ENCODE results near the gene CDKN2B-AS1.

Gene CDKN2B-AS1

DNA sequence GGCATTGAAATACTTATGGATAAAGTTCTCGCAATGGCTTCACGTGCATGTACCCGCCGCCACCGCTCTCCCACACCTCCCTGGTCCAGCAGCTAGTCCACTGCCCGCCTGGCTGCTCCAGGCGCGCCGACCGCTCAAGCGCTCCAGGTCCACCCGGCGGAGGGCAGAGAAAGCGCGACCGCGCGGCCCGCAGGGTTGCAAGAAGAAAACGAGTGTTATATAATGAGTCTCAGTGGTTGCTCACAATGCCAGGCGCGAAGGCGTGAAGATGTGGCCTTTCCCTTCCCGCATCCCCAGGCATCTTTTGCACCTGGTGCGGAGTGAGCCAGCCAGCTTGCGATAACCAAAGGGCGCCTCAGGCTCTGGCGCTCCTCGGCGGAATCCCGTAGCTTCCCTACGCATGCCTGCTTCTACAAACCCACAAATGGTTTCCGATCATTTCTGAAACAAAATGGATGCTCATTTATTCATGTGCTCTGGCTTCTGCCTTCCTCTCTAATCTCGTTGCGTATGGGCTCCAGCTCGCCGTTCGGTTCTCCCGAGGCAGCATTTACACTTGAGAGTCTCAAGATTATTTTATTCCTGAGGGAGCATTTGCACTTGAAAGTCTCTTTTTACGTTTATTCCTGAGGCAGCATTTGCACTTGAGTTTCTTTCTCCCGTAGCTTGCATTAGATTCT is 26.1 kb upstream of the CDKN2B-AS1 start:
- TF ChIP-seq Cebpa-rat (IDR thresholded peaks at IDR 0.05) = no peak
- H3K27me3 ChIP-seq = peaks cover 100% of the 10 kb centered on the region
- peaks cover 87% of the 10 kb centered on the region for H4K20me1 ChIP-seq
- peaks cover 18% of the 10 kb centered on the region for H3K4me1 ChIP-seq
- no peak overlapping the region for H3K4me2 ChIP-seq
- H3K4me3 ChIP-seq = no peak overlapping the region
- peaks cover 46% of the 10 kb centered on the region for H3K9me3 ChIP-seq
- no peak overlapping the region for H3K9ac ChIP-seq
- H3K36me3 ChIP-seq = peaks cover 15% of the 10 kb centered on the region
- no peak overlapping the region for H3K27ac ChIP-seq

DNA sequence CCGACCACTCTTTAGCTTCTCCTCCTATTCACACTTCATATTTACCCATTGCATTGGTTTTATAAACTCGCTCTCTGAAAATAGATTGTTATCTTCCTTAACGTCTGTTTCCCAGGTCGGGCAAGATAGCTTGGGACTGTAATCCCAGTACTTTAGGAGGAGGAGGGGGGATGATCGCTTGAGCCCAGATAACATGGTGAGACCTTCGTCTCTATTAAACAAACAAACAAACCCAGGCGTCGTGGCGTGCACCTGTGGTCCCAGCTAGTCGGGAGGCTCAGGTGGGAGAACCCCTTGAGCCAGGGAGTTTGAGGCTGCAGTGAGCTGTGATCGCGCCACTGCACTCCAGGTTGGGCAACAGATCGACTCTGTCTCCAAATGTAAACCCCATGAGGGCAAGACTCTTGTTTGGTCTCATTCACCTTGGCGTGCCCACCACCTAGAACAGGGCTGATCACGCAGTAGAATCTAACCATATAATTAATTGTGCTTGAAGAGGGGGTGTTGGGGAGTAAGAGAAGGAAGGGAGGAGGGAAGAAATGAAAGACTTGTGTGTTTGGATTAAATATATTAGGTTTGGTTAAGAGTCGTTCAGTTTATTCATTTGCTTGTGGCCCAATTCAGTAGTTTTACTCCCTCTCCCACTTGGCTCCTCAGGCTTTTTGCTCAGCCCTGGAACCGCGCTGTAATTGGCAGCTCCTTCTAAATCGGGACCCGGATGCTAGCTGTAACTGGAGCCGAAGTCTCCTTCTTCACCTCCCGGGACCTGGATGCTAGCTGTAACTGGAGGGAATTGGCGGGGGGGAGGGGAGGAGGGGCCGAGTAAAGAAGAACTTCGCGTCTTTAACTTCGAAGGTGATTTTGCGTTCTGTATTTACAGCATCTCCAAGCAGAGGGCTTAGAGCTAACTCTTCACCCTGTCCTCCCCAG is 25.3 kb upstream of the CDKN2B-AS1 start:
- Histone ChIP-seq H3K4me3 (no peak overlapping the region), H3K4me1 (peaks cover 18% of the 10 kb centered on the region), H3K27ac (no peak overlapping the region), H3K9ac (no peak overlapping the region), H3K27me3 (peaks cover 100% of the 10 kb centered on the region), H3K36me3 (peaks cover 15% of the 10 kb centered on the region), H4K20me1 (peaks cover 95% of the 10 kb centered on the region), H3K4me2 (no peak overlapping the region), H3K9me3 (peaks cover 40% of the 10 kb centered on the region)
- TF ChIP-seq Cebpa-rat (IDR thresholded peaks at IDR 0.05) = no peak

DNA sequence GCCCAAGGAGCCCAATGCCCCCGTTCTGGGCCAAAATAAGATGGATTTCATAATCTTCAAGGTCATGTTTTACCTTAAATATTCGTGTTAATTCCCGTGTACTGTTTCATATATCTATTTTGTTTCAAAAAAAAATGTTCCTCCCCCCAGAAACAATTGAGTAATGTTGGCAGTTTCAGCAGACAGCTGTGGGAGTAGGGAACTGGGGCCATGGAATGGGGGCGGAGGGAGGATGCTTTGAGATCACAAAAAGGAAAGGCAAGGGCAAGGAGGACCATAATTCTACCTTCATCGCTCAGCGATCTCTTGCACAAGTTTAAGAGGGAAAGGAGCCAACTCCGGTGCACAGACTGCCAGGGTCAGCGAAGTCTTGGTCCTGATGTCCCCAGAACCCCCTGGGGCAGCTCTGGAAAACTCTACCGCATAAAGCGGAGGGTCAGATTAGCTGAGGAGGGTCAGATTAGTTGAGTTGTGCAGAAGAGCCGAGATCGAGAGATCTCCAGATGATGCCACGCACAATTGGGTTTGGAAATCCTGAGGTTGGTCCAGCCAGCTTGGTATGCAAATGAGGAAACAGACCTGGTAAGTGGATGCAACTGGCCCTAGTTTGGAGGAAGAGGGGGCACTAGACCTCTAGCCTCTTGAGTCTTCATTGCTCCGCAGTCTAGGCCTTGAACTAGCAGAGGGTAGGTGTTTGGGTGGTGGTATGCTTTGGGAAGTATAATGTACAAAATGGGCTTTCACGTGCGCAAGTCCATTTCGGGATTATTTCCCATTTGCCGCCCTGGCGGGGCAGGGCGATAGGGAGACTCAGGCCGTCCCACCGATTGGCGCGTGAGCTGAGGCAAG is 24.4 kb upstream of the CDKN2B-AS1 start:
- H3K4me3 ChIP-seq = no peak overlapping the region
- H3K27me3 ChIP-seq = peaks cover 100% of the 10 kb centered on the region
- no peak overlapping the region for H3K9ac ChIP-seq
- H3K4me1 ChIP-seq = peaks cover 22% of the 10 kb centered on the region
- peaks cover 34% of the 10 kb centered on the region for H3K9me3 ChIP-seq
- H3K4me2 ChIP-seq = no peak overlapping the region
- H3K36me3 ChIP-seq = peaks cover 15% of the 10 kb centered on the region
- H4K20me1 ChIP-seq = peaks cover 100% of the 10 kb centered on the region
- no peak overlapping the region for H3K27ac ChIP-seq
- TF ChIP-seq Cebpa-rat (IDR thresholded peaks at IDR 0.05) = no peak

DNA sequence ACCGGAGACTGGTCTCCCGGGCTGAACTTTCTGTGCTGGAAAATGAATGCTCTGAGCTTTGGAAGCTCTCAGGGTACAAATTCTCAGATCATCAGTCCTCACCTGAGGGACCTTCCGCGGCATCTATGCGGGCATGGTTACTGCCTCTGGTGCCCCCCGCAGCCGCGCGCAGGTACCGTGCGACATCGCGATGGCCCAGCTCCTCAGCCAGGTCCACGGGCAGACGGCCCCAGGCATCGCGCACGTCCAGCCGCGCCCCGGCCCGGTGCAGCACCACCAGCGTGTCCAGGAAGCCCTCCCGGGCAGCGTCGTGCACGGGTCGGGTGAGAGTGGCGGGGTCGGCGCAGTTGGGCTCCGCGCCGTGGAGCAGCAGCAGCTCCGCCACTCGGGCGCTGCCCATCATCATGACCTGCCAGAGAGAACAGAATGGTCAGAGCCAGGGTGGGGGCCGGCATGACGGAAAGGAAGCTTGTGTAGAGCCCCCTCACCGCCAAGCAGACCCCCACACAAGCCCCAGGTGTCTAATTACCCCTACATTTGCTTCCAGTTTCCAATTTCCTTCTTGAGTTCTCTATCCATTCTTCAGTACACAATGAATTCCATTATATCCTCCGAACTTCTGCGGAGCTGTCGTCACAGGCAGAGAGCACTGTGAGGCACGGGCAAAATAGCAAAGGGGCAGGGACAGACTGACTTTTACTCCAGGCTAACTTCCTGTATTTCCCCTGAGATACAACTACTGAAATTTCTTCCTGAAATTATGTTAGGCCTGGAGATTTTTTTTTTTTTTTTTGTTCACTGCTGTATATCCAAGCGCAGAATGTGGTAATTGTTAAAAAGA is 23.6 kb upstream of the CDKN2B-AS1 start:
- Histone ChIP-seq H3K9ac (no peak overlapping the region), H3K4me2 (no peak overlapping the region), H3K27me3 (peaks cover 100% of the 10 kb centered on the region), H4K20me1 (peaks cover 100% of the 10 kb centered on the region), H3K9me3 (peaks cover 34% of the 10 kb centered on the region), H3K36me3 (peaks cover 15% of the 10 kb centered on the region), H3K4me1 (peaks cover 20% of the 10 kb centered on the region), H3K4me3 (no peak overlapping the region), H3K27ac (no peak overlapping the region)
- TF ChIP-seq Cebpa-rat (IDR thresholded peaks at IDR 0.05) = no peak

DNA sequence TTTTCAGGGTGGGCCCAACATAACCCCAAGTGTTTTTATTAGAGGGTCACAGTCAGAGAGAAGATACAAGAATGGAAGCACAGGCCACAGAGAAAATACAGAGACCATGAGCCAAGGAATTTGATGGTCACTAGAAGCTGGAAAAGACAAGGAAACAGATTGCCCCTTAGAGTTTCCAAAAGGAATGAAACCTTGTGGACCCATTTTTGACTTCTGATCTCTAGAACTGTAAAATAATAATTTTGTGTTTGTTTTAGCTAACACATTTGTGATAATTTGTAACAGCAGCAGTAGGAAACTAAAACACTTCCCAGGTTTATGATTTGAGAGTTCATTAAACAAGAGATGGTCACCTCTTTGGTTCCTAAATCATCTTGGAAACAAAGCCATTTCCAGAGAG is 22.2 kb upstream of the CDKN2B-AS1 start:
- Histone ChIP-seq H3K4me1 (peaks cover 14% of the 10 kb centered on the region), H4K20me1 (peaks cover 100% of the 10 kb centered on the region), H3K9ac (no peak overlapping the region), H3K27ac (no peak overlapping the region), H3K4me2 (no peak overlapping the region), H3K9me3 (peaks cover 35% of the 10 kb centered on the region), H3K27me3 (peaks cover 100% of the 10 kb centered on the region), H3K4me3 (no peak overlapping the region), H3K36me3 (peaks cover 15% of the 10 kb centered on the region)
- TF ChIP-seq Cebpa-rat (IDR thresholded peaks at IDR 0.05) = no peak

DNA sequence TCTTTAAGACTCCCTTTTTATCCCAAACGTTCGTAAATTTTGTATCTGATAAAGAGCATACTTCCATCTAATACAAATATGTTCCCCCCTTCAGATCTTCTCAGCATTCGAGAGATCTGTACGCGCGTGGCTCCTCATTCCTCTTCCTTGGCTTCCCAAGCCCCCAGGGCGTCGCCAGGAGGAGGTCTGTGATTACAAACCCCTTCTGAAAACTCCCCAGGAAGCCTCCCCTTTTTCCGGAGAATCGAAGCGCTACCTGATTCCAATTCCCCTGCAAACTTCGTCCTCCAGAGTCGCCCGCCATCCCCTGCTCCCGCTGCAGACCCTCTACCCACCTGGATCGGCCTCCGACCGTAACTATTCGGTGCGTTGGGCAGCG is 20.3 kb upstream of the CDKN2B-AS1 start:
- peak overlapping the region; percentile 63 for H3K4me2 ChIP-seq
- H3K27me3 ChIP-seq = peaks cover 100% of the 10 kb centered on the region
- TF ChIP-seq Cebpa-rat (IDR thresholded peaks at IDR 0.05) = no peak
- H3K4me3 ChIP-seq = peak overlapping the region; percentile 53
- H3K36me3 ChIP-seq = peaks cover 15% of the 10 kb centered on the region
- H3K9me3 ChIP-seq = peaks cover 26% of the 10 kb centered on the region
- H3K4me1 ChIP-seq = peaks cover 14% of the 10 kb centered on the region
- H3K9ac ChIP-seq = no peak overlapping the region
- peaks cover 100% of the 10 kb centered on the region for H4K20me1 ChIP-seq
- H3K27ac ChIP-seq = no peak overlapping the region

DNA sequence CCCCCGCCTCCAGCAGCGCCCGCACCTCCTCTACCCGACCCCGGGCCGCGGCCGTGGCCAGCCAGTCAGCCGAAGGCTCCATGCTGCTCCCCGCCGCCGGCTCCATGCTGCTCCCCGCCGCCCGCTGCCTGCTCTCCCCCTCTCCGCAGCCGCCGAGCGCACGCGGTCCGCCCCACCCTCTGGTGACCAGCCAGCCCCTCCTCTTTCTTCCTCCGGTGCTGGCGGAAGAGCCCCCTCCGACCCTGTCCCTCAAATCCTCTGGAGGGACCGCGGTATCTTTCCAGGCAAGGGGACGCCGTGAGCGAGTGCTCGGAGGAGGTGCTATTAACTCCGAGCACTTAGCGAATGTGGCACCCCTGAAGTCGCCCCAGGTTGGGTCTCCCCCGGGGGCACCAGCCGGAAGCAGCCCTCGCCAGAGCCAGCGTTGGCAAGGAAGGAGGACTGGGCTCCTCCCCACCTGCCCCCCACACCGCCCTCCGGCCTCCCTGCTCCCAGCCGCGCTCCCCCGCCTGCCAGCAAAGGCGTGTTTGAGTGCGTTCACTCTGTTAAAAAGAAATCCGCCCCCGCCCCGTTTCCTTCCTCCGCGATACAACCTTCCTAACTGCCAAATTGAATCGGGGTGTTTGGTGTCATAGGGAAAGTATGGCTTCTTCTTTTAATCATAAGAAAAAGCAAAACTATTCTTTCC is 19.7 kb upstream of the CDKN2B-AS1 start:
- peaks cover 100% of the 10 kb centered on the region for H3K27me3 ChIP-seq
- H3K9ac ChIP-seq = no peak overlapping the region
- peaks cover 100% of the 10 kb centered on the region for H4K20me1 ChIP-seq
- H3K36me3 ChIP-seq = peaks cover 14% of the 10 kb centered on the region
- H3K4me1 ChIP-seq = peaks cover 14% of the 10 kb centered on the region
- peaks cover 26% of the 10 kb centered on the region for H3K9me3 ChIP-seq
- no peak overlapping the region for H3K27ac ChIP-seq
- TF ChIP-seq Cebpa-rat (IDR thresholded peaks at IDR 0.05) = no peak
- H3K4me2 ChIP-seq = peak overlapping the region; percentile 63
- H3K4me3 ChIP-seq = peak overlapping the region; percentile 53

DNA sequence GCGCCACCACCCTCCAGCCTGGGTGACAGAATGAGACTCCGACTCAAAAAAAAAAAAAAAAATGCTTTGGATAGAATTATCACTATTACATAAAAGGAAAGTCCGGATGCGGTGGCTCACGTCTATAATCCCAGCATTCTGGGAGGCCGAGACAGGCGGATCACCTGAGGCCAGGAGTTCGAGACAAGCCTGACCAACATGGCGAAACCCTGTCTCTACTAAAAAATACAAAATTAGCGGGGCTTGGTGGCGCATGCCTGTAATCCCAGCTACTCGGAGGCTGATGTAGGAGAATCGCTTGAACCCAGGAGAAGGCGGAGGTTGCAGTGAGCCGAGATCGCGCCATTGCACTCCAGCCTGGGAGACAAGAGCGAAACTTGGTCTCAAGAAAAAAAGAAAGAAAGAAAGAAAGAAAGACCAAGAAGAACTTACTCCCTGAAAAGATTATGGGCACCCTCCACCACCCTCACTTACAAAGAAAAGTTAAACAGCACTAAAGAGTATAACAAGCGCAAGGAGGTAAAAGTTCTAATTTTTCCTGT is 18.2 kb upstream of the CDKN2B-AS1 start:
- peaks cover 97% of the 10 kb centered on the region for H3K27me3 ChIP-seq
- H3K9me3 ChIP-seq = peaks cover 12% of the 10 kb centered on the region; the same call in 1 of the 2 replicates
- H3K9ac ChIP-seq = no peak overlapping the region
- H3K4me3 ChIP-seq = no peak overlapping the region
- peaks cover 14% of the 10 kb centered on the region for H3K4me1 ChIP-seq
- no peak overlapping the region for H3K4me2 ChIP-seq
- peaks cover 92% of the 10 kb centered on the region for H4K20me1 ChIP-seq
- no peak for TF ChIP-seq Cebpa-rat (IDR thresholded peaks at IDR 0.05)
- H3K27ac ChIP-seq = no peak overlapping the region
- H3K36me3 ChIP-seq = no peaks in the 10 kb centered on the region

All from BLaER1 (cell line).